Measurements from ENCODE around the gene DIS3.

DNA sequence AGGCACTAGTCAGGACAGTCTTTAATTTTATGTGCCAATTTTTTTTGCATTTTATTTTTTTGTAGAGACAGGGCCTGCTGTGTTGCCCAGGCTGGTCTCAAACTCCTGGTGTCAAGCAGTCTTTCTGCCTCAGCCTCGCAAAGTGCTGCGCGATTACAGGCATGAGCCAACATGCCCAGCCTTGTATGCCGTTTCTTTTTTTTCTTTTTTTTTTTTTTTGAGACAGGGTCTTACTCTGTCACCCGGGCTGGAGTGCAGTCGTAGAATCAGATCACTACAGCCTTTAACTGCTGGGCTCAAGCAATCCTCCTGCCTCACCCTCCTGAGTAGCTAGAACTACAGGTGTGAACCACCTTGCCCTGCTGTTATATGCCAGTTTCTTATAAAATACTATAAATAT lies 27.6 kb downstream of the DIS3 start:
- TF ChIP-seq, protein P1, sequence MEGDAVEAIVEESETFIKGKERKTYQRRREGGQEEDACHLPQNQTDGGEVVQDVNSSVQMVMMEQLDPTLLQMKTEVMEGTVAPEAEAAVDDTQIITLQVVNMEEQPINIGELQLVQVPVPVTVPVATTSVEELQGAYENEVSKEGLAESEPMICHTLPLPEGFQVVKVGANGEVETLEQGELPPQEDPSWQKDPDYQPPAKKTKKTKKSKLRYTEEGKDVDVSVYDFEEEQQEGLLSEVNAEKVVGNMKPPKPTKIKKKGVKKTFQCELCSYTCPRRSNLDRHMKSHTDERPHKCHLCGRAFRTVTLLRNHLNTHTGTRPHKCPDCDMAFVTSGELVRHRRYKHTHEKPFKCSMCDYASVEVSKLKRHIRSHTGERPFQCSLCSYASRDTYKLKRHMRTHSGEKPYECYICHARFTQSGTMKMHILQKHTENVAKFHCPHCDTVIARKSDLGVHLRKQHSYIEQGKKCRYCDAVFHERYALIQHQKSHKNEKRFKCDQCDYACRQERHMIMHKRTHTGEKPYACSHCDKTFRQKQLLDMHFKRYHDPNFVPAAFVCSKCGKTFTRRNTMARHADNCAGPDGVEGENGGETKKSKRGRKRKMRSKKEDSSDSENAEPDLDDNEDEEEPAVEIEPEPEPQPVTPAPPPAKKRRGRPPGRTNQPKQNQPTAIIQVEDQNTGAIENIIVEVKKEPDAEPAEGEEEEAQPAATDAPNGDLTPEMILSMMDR (IDR thresholded peaks at IDR 0.05), result no peak
- no peak for TF ChIP-seq POLR2A (IDR thresholded peaks at IDR 0.05)
